ENCODE data around the gene CNTNAP2. TPM values are rescaled to one million over a fixed set of nuclear protein-coding genes. Genes with fewer than 3 reads are reported as not detected.

The CNTNAP2 gene
- total RNA-seq, 1 experiment from 2014 or later: 64.5 TPM

- Histone ChIP-seq H3K9ac (ENCODE audit: extremely low read depth, insufficient read length, low read length) (no peak overlapping the region), H3K23me2 (ENCODE audit: insufficient read length, low read depth, low read length, poor library complexity, severe bottlenecking) (no peaks in the 10 kb centered on the region), H3K4me2 (ENCODE audit: insufficient read depth, insufficient read length, low read length) (no peak overlapping the region), H3K23ac (ENCODE audit: insufficient read length, low read depth, low read length) (no peak overlapping the region), H2BK20ac (ENCODE audit: low read depth, low read length, poor library complexity, severe bottlenecking) (no peak overlapping the region), H2BK5ac (ENCODE audit: insufficient read length, low read length) (no peak overlapping the region), H4K8ac (replicated peaks; ENCODE audit: insufficient read length, low read depth, low read length) (no peak overlapping the region), H3K4me1 (ENCODE audit: insufficient read depth, low read length) (no peaks in the 10 kb centered on the region), H2BK15ac (ENCODE audit: low read depth, low read length) (no peak overlapping the region), H3K4ac (ENCODE audit: low read depth, low read length) (no peak overlapping the region), H4K91ac (ENCODE audit: insufficient read length, low read depth, low read length) (no peak overlapping the region), H3K9me3 (ENCODE audit: control insufficient read depth, low read depth, low read length) (no peaks in the 10 kb centered on the region), H3K18ac (ENCODE audit: insufficient read length, low read depth, low read length) (no peak overlapping the region), H4K5ac (ENCODE audit: insufficient read length, low read depth, low read length) (no peak overlapping the region), H2AK5ac (ENCODE audit: insufficient read length, low read length) (no peak overlapping the region), H2AFZ (ENCODE audit: low read length) (no peak overlapping the region), H4K20me1 (ENCODE audit: control insufficient read depth, insufficient read depth, insufficient read length) (no peaks in the 10 kb centered on the region), H3K14ac (ENCODE audit: insufficient read depth, low read length) (no peak overlapping the region), H3K27ac (ENCODE audit: insufficient read length, low read depth, low read length) (no peak overlapping the region), H2BK12ac (ENCODE audit: insufficient read length, low read depth, low read length) (no peak overlapping the region), H2BK120ac (ENCODE audit: low read depth, low read length, poor library complexity, severe bottlenecking) (no peak overlapping the region), H3T11ph (ENCODE audit: low read length) (no peak overlapping the region), H3K79me2 (ENCODE audit: insufficient read depth, low read length) (no peaks in the 10 kb centered on the region), H3K56ac (ENCODE audit: insufficient read length, low read depth, low read length) (no peak overlapping the region), H3K27me3 (ENCODE audit: insufficient read depth, low read length) (no peaks in the 10 kb centered on the region), H3K79me1 (ENCODE audit: insufficient read depth, low read depth, low read length, poor library complexity, severe bottlenecking) (no peaks in the 10 kb centered on the region)
- TF ChIP-seq CTCF (conservative IDR thresholded peaks at IDR 0.05): no peak
- Mint-ChIP-seq H3K27me3 (ENCODE audit: low read depth) (no peaks in the 10 kb centered on the region), H3K4me1 (no peaks in the 10 kb centered on the region), H3K27ac (no peak overlapping the region), H3K4me3 (no peak overlapping the region), H3K36me3 (ENCODE audit: insufficient read depth in 1 of 3, low read depth in 3 of 3) (no peaks in the 10 kb centered on the region; a peak in 1 of 7 replicates), H3K9me3 (no peaks in the 10 kb centered on the region)
- no CpG with 5 or more reads among the region's 4 CpGs for WGBS (ENCODE audit: extremely low coverage, insufficient read length, low lambda C conversion rate)
- no peak for DNase-seq
Observed at GRCh38 chr7:146709451-146710027, 592.9 kb downstream of the CNTNAP2 start.
